GM08714 (cell line): ENCODE measurements around the gene PATE2.

ENCODE experiments used
- H3K4me3 ChIP-seq: fragments of 200-500 bp; sonication (Bioruptor generic); 2 replicates; pipeline ENCODE4 v1.5.1; 2014; ENCODE audit warnings: mild to moderate bottlenecking, low read length, inconsistent platforms
- ZNF274 ChIP-seq: IDR thresholded peaks from 2 replicates; pipeline ENCODE4 v1.6.1; 2012; ENCODE audit warnings: mild to moderate bottlenecking, low read depth, low read length

PATE2 gene

DNA sequence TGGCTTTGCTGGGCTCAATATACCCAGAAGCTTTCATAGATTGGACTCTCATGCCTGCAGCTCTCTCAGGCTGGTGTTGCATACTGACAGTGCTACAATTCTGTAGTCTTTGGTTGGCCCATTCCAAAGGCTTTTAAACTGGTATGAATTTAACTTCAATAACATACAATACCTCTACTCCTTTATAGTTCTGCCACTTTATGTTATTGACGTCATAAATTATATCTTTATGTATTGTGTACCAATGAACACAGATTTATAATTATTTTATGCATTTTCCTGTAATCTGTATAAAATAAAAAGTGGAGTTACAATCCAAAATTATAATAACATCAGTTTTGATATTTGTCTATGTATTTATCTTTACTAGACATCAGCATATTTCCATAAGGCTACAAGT is 16.2 kb downstream of the PATE2 start:
- no peak for TF ChIP-seq ZNF274
- H3K4me3 ChIP-seq = no peak overlapping the region

DNA sequence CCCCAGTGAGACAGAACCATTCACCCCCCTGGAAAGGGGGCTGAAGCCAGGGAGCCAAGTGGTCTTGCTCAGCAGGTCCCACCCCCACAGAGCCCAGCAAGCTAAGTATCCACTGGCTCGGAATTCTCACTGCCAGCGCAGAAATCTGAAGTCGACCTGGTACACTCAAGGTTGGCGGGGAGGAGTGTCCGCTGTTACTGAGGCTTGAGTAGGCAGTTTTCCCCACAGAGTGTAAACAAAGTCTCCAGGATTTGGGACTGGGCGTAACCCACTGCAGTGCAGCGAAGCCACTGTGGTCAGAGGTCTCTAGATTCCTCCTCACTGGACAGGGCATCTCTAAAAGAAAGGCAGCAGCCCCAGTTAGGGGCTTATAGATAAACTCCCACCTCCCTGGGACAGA is 22.6 kb downstream of the PATE2 start:
- no peak for TF ChIP-seq ZNF274

DNA sequence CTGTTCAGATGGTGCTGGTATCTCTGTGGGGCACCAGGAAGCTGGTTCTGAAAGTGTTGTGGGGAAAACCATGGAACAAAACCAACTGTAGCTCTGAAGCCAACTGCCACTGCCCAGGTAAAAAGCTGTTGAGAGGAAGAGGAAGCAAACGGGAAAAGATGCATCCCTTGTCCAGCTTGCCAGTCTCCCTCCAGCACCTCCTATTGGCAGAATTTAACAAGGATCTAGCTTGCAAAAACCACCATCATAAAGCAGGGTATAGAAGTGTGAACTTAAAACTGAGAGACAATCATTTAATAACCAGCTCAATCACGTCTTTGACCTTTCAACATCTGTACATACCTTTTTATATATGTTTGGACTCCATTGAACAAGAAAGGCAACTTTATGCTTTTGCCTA is 28.0 kb downstream of the PATE2 start:
- TF ChIP-seq ZNF274 = no peak

More for the DNA sequence above, 22.6 kb downstream of the PATE2 start:
- no peak overlapping the region for H3K4me3 ChIP-seq

DNA sequence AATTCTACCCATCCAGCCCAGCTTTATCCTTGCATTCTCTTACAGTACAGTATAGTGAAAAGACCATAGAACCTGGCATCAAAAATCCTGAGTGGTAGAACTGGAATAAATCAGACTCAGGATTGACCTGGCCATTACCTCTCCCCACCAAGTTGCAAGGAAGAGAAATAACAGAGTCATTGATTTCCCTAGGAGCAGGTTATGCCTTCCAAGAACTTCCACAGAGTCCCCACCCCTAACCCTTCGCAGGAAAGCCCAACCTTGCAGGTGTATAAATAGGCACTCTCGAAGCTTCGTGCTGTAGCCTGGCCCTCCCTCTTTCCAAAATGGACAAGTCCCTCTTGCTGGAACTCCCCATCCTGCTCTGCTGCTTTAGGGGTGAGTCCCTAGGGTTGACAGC is 32.6 kb downstream of the PATE2 start, which contains the start of gene PATE1:
TSS of gene PATE1 (plus strand) at position 301 of the 400 bp plus-strand sequence. CDS start at position 327, 26 bp downstream.
- no peak within 1 kb of the TSS for H3K4me3 ChIP-seq
- no peak for TF ChIP-seq ZNF274

More for the DNA sequence above, 28.0 kb downstream of the PATE2 start:
- no peak overlapping the region for H3K4me3 ChIP-seq

DNA sequence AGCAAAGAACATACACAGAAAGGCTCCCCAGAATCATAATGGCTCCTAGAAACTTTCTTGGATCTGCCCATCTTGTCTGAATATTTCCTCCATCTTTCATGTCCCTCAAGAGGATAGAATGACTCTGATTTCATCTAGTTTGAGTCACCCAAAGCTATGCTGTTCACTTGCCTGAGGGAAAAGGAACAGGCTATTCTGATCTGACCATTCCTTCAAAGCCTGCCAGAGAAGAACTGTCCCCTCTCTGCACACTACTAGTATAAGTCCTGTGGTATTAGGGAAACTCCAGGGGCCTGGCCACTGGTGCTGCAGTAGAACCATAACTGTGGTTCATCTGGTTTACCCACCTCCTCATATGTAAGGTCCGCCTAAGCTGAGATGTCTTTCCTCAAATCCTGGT is 34.9 kb downstream of the PATE2 start:
- no peak for TF ChIP-seq ZNF274

DNA sequence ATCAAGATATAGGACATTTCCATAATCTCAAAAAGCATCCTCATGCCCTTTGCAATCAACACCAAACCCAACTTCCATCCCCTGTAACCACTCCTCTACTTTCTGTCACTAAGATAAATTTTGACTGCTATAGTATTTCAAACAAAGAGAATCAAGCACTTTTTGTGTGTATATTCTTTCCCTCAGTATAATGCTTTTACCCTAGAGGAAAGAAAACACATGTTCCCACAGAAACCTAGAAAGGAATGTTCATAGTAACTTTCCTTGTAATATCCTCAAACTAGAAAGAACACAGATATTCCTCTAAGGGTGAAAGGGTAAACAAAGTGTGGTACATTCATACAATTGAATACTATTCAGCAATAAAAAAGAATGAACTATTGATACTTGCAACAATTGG is 38.0 kb downstream of the PATE2 start:
- no peak for TF ChIP-seq ZNF274
- H3K4me3 ChIP-seq = no peak overlapping the region

More for the DNA sequence above, 34.9 kb downstream of the PATE2 start:
- H3K4me3 ChIP-seq = no peak overlapping the region

DNA sequence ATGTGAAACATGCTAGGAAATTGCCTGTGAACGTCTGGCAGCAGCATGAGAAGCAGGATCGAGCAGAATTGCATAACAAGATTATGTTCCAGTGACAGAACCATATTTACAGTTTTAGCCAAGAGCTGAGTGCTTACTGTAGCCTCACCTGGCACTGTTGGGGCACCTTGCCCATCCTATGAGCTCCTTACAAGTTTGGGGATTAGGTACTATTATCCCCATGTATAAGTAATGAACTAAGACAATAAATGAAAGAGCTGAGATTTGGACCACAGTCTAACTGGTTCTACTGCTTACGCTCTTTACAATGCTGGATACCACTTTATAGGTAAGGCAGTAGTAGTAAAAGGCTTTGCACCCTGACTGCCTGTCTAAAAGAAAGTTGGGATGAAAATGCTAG is 49.7 kb downstream of the PATE2 start:
- TF ChIP-seq ZNF274 = no peak
- no peak overlapping the region for H3K4me3 ChIP-seq
